Left ventricle myocardium inferior (tissue), 1 donor: Measurements from ENCODE around the gene RBP3. TPM values are rescaled to one million over a fixed set of nuclear protein-coding genes. Genes with fewer than 3 reads are reported as not detected.
"Not testable (repeated sequence)": the region's sequence is repeated elsewhere in the genome, so short reads cannot be mapped to it uniquely, and the experiment has no call there.

Experiments used
- DNase-seq: peaks from one replicate; pipeline ENCODE4 v3.0.0-alpha.2; 2020
- H3K27ac ChIP-seq: fragments of 200-600 bp; replicated peaks from 2 replicates; pipeline ENCODE4 v1.8.0; 2021
- H3K27me3 ChIP-seq: fragments of 200-600 bp; 2 replicates; pipeline ENCODE4 v1.8.0; 2021; ENCODE audit warnings: low read depth
- H3K36me3 ChIP-seq: fragments of 200-600 bp; 2 replicates; pipeline ENCODE4 v1.8.0; 2021
- H3K4me1 ChIP-seq: fragments of 200-600 bp; 2 replicates; pipeline ENCODE4 v1.8.0; 2021
- H3K4me3 ChIP-seq: fragments of 200-600 bp; 2 replicates; pipeline ENCODE4 v1.8.0; 2021; ENCODE audit warnings: mild to moderate bottlenecking, moderate library complexity
- H3K9me3 ChIP-seq: fragments of 200-600 bp; replicated peaks from 2 replicates; pipeline ENCODE4 v1.8.0; 2021
- intact Hi-C: fragments of 100-400 bp; cut with micrococcal nuclease; formaldehyde crosslinking; loops from one replicate; pipeline ENCODE4 v1.11.0; 2022
- total RNA-seq: library from RNA; stranded (reverse); fragmentation: NEBNext Ultra II Directional; extraction: Animal tissue kit (Norgen Biotek cat#: 25700); gene quantifications from one replicate; pipeline ENCODE4 v1.2.1, GENCODE V29; 2021
- TF ChIP-seq, protein P1 (sequence below): fragments of 200-600 bp; IDR thresholded peaks from 2 replicates; pipeline ENCODE4 v1.8.0; 2021; ENCODE audit warnings: antibody characterized with exemption, mild to moderate bottlenecking, borderline replicate concordance
- donor health status: DM: no; HTN: yes; CAD: no; lungs with severe emphysema.

RBP3 gene
- total RNA-seq, 1 donor from 2014 or later = not detected

- H3K9me3 ChIP-seq = no peaks in the 10 kb centered on the region
- DNase-seq = no peak
- intact Hi-C loops = no loop called here
These were observed 33.5 kb downstream of the RBP3 start for GRCh38 chr10:47381427-47382379.

DNA sequence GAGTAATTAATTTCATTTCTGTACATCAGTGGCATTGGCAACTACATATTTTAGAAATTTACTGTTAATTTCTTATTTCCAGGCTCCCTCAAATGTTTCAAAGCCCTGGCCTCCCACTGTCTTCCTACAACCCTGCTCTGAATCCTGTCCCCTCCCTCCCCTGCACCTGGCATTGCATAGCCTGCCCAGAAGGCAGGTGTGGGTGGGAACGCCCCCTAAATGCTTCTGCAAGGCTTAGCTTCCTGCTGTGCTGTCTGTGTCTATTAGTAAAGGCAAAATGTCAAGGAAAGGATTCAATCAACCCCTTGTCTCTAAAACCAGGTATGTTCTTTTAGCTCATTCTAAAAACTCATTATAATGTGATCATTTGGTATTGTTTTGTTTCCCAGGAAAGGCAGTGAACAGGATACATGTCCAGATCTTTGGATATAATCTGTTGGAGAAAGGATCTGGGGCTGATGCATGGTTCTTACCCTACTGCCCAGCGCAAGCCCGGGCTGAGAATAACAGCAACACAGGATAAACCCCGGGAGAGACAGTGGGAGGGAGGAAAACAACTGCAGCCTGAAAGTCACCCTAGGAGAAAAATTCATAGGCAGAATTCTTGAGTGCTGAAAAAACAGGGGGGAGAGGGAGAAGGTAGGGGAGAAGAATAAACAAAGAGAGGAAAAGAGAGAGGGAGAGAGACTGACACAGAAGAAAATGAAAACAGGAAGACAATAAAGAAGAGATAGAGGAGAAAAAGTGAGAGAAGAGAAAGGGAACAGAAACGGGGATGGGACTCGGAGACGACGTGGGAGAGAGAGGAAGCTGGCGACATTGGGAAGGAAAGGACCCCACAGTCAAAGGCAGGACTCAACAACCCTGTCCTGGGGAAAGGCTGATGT is 35.3 kb downstream of the RBP3 start:
- H3K9me3 ChIP-seq = no peaks in the 10 kb centered on the region
- H3K27ac ChIP-seq = peak overlapping the region; percentile 80
- DNase-seq = no peak
- H3K4me1 ChIP-seq = peaks cover 13% of the 10 kb centered on the region
- H3K27me3 ChIP-seq = peaks cover 33% of the 10 kb centered on the region
- no peaks in the 10 kb centered on the region for H3K36me3 ChIP-seq
- H3K4me3 ChIP-seq = peak overlapping the region; percentile 91
- TF ChIP-seq, protein P1, sequence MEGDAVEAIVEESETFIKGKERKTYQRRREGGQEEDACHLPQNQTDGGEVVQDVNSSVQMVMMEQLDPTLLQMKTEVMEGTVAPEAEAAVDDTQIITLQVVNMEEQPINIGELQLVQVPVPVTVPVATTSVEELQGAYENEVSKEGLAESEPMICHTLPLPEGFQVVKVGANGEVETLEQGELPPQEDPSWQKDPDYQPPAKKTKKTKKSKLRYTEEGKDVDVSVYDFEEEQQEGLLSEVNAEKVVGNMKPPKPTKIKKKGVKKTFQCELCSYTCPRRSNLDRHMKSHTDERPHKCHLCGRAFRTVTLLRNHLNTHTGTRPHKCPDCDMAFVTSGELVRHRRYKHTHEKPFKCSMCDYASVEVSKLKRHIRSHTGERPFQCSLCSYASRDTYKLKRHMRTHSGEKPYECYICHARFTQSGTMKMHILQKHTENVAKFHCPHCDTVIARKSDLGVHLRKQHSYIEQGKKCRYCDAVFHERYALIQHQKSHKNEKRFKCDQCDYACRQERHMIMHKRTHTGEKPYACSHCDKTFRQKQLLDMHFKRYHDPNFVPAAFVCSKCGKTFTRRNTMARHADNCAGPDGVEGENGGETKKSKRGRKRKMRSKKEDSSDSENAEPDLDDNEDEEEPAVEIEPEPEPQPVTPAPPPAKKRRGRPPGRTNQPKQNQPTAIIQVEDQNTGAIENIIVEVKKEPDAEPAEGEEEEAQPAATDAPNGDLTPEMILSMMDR = no peak
- intact Hi-C loops = no loop called here

More at GRCh38 chr10:47381427-47382379, 33.5 kb downstream of the RBP3 start:
- TF ChIP-seq, protein P1 = no peak
- H3K4me3 ChIP-seq = no peak overlapping the region
- H3K36me3 ChIP-seq = no peaks in the 10 kb centered on the region
- peaks cover 13% of the 10 kb centered on the region for H3K4me1 ChIP-seq
- H3K27me3 ChIP-seq = peaks cover 51% of the 10 kb centered on the region
- H3K27ac ChIP-seq = no peak overlapping the region

- H3K9me3 ChIP-seq = no peaks in the 10 kb centered on the region
- peak within 1 kb of the TSS; percentile 80 for H3K27ac ChIP-seq
- TF ChIP-seq, protein P1 = no peak
- H3K27me3 ChIP-seq = peaks cover 25% of the 10 kb centered on the region
- H3K36me3 ChIP-seq = no peaks in the 10 kb centered on the region
- H3K4me3 ChIP-seq = peak within 1 kb of the TSS; percentile 91
- peaks cover 13% of the 10 kb centered on the region for H3K4me1 ChIP-seq
- intact Hi-C loops = no loop called here
- DNase-seq = peak; percentile 86
These were observed 36.2 kb downstream of the RBP3 start, which contains the start of gene ZNF488 for GRCh38 chr10:47384148-47384921. ZNF488 (minus strand) TSS chr10:47384293; CDS start chr10:47368829, 15,464 bp downstream.

DNA sequence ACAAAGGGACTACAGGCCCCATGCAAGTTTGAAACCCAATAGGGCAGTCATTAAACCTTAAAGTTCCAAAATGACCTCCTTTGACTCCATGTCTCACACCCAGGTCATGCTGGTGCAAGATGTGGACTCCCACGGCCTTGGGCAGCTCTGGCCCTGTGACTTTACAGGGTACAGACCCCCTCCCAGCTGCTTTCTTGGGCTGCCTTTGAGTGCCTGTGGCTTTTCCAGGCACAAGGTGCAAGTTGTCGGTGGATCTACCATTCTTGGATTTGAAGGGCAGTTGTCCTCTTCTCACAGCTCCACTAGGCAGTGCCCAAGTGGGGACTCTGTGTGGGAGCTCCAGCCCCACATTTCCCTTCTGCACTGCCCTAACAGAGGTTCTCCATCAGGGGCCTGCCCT is 37.9 kb downstream of the RBP3 start:
- intact Hi-C loops, H3K27ac ChIP-seq: not testable (repeated sequence)

GRCh38 chr10:47388879-47389278 is 40.7 kb downstream of the RBP3 start:
- TF ChIP-seq, protein P1 = no peak
- intact Hi-C loops = no loop called here
- no peaks in the 10 kb centered on the region for H3K9me3 ChIP-seq
- no peak overlapping the region for H3K27ac ChIP-seq
- peaks cover 11% of the 10 kb centered on the region for H3K4me1 ChIP-seq
- no peaks in the 10 kb centered on the region for H3K27me3 ChIP-seq
- DNase-seq = no peak
- H3K36me3 ChIP-seq = no peaks in the 10 kb centered on the region
- H3K4me3 ChIP-seq = no peak overlapping the region

More for the DNA sequence above, 37.9 kb downstream of the RBP3 start:
- not testable (repeated sequence) for H3K9me3 ChIP-seq, H3K4me3 ChIP-seq, DNase-seq, H3K36me3 ChIP-seq
- Histone ChIP-seq H3K27me3 (peaks cover 19% of the 10 kb centered on the region), H3K4me1 (peaks cover 13% of the 10 kb centered on the region)
